ENCODE measurements around the gene TRMU. TPM values are rescaled to one million over a fixed set of nuclear protein-coding genes. Genes with fewer than 3 reads are reported as not detected.

Gene TRMU
- total and polyA plus RNA-seq, 2 experiments from 2014 or later, result 48.3 to 70.4 TPM

DNA sequence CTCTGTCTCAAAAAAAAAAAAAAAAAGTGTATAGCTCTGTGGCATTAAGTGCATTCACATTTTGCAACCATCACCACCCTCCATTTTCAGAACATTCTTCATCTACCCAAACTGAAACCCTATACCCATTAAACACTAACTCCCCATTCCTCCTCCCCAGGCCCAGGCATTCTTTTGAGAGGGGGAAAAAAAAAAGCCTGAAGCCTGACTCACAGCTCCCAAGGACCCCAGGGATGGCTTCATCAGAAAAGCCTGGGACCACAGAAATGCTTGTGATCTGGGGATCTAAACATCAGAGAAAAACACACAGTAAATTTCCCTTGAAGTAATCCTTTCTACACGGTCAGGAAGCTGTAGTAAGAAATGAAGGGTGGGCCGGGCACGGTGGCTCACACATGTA is 49.5 kb upstream of the TRMU start:
- H3K27ac ChIP-seq (ENCODE audit: low read depth), result no peak overlapping the region
- no peak overlapping the region for H3K4me3 Mint-ChIP-seq
- DNase-seq (ENCODE audit: low spot score) (no peak), ATAC-seq (no peak)
- H3K4me2 ChIP-seq, result no peak overlapping the region
- H2AFZ ChIP-seq, result no peak overlapping the region
- no peaks in the 10 kb centered on the region; the same call in 2 of the 3 replicates for H3K9me3 Mint-ChIP-seq
- TF ChIP-seq EZH2phosphoT487 (IDR thresholded peaks at IDR 0.05; ENCODE audit: unreplicated experiment) (no peak), STAT1 (IDR thresholded peaks at IDR 0.05; ENCODE audit: unreplicated experiment) (no peak), EZH2 (IDR thresholded peaks at IDR 0.05; ENCODE audit: low read depth, unreplicated experiment) (no peak), POLR2AphosphoS5 (IDR thresholded peaks at IDR 0.05; ENCODE audit: low read depth) (no peak), JUNB (IDR thresholded peaks at IDR 0.05; ENCODE audit: unreplicated experiment) (no peak), ZNF114 (CRISPR knock-in tag; IDR thresholded peaks at IDR 0.05) (no peak), NANOG (IDR thresholded peaks at IDR 0.05; ENCODE audit: borderline replicate concordance) (no peak), ZNF331 (CRISPR knock-in tag; IDR thresholded peaks at IDR 0.05; ENCODE audit: low read depth) (no peak), ETS1 (IDR thresholded peaks at IDR 0.05) (no peak), CREB1 (CRISPR knock-in tag; IDR thresholded peaks at IDR 0.05; ENCODE audit: low read depth) (no peak)
- TF ChIP-seq, protein P1, sequence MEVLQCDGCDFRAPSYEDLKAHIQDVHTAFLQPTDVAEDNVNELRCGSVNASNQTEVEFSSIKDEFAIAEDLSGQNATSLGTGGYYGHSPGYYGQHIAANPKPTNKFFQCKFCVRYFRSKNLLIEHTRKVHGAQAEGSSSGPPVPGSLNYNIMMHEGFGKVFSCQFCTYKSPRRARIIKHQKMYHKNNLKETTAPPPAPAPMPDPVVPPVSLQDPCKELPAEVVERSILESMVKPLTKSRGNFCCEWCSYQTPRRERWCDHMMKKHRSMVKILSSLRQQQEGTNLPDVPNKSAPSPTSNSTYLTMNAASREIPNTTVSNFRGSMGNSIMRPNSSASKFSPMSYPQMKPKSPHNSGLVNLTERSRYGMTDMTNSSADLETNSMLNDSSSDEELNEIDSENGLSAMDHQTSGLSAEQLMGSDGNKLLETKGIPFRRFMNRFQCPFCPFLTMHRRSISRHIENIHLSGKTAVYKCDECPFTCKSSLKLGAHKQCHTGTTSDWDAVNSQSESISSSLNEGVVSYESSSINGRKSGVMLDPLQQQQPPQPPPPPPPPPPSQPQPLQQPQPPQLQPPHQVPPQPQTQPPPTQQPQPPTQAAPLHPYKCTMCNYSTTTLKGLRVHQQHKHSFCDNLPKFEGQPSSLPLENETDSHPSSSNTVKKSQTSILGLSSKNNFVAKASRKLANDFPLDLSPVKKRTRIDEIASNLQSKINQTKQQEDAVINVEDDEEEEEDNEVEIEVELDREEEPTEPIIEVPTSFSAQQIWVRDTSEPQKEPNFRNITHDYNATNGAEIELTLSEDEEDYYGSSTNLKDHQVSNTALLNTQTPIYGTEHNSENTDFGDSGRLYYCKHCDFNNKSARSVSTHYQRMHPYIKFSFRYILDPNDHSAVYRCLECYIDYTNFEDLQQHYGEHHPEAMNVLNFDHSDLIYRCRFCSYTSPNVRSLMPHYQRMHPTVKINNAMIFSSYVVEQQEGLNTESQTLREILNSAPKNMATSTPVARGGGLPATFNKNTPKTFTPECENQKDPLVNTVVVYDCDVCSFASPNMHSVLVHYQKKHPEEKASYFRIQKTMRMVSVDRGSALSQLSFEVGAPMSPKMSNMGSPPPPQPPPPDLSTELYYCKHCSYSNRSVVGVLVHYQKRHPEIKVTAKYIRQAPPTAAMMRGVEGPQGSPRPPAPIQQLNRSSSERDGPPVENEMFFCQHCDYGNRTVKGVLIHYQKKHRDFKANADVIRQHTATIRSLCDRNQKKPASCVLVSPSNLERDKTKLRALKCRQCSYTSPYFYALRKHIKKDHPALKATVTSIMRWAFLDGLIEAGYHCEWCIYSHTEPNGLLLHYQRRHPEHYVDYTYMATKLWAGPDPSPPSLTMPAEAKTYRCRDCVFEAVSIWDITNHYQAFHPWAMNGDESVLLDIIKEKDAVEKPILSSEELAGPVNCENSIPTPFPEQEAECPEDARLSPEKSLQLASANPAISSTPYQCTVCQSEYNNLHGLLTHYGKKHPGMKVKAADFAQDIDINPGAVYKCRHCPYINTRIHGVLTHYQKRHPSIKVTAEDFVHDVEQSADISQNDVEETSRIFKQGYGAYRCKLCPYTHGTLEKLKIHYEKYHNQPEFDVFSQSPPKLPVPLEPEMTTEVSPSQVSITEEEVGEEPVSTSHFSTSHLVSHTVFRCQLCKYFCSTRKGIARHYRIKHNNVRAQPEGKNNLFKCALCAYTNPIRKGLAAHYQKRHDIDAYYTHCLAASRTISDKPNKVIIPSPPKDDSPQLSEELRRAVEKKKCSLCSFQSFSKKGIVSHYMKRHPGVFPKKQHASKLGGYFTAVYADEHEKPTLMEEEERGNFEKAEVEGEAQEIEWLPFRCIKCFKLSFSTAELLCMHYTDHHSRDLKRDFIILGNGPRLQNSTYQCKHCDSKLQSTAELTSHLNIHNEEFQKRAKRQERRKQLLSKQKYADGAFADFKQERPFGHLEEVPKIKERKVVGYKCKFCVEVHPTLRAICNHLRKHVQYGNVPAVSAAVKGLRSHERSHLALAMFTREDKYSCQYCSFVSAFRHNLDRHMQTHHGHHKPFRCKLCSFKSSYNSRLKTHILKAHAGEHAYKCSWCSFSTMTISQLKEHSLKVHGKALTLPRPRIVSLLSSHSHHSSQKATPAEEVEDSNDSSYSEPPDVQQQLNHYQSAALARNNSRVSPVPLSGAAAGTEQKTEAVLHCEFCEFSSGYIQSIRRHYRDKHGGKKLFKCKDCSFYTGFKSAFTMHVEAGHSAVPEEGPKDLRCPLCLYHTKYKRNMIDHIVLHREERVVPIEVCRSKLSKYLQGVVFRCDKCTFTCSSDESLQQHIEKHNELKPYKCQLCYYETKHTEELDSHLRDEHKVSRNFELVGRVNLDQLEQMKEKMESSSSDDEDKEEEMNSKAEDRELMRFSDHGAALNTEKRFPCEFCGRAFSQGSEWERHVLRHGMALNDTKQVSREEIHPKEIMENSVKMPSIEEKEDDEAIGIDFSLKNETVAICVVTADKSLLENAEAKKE (CRISPR knock-in tag; IDR thresholded peaks at IDR 0.05), result no peak
- TF ChIP-seq, protein P2, sequence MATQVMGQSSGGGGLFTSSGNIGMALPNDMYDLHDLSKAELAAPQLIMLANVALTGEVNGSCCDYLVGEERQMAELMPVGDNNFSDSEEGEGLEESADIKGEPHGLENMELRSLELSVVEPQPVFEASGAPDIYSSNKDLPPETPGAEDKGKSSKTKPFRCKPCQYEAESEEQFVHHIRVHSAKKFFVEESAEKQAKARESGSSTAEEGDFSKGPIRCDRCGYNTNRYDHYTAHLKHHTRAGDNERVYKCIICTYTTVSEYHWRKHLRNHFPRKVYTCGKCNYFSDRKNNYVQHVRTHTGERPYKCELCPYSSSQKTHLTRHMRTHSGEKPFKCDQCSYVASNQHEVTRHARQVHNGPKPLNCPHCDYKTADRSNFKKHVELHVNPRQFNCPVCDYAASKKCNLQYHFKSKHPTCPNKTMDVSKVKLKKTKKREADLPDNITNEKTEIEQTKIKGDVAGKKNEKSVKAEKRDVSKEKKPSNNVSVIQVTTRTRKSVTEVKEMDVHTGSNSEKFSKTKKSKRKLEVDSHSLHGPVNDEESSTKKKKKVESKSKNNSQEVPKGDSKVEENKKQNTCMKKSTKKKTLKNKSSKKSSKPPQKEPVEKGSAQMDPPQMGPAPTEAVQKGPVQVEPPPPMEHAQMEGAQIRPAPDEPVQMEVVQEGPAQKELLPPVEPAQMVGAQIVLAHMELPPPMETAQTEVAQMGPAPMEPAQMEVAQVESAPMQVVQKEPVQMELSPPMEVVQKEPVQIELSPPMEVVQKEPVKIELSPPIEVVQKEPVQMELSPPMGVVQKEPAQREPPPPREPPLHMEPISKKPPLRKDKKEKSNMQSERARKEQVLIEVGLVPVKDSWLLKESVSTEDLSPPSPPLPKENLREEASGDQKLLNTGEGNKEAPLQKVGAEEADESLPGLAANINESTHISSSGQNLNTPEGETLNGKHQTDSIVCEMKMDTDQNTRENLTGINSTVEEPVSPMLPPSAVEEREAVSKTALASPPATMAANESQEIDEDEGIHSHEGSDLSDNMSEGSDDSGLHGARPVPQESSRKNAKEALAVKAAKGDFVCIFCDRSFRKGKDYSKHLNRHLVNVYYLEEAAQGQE (IDR thresholded peaks at IDR 0.05; ENCODE audit: unreplicated experiment), result no peak
- TF ChIP-seq, protein P3, sequence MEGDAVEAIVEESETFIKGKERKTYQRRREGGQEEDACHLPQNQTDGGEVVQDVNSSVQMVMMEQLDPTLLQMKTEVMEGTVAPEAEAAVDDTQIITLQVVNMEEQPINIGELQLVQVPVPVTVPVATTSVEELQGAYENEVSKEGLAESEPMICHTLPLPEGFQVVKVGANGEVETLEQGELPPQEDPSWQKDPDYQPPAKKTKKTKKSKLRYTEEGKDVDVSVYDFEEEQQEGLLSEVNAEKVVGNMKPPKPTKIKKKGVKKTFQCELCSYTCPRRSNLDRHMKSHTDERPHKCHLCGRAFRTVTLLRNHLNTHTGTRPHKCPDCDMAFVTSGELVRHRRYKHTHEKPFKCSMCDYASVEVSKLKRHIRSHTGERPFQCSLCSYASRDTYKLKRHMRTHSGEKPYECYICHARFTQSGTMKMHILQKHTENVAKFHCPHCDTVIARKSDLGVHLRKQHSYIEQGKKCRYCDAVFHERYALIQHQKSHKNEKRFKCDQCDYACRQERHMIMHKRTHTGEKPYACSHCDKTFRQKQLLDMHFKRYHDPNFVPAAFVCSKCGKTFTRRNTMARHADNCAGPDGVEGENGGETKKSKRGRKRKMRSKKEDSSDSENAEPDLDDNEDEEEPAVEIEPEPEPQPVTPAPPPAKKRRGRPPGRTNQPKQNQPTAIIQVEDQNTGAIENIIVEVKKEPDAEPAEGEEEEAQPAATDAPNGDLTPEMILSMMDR (conservative IDR thresholded peaks at IDR 0.05; ENCODE audit: low read depth in 2 of 2), result no peak
- no peak overlapping the region for H3K4me3 ChIP-seq
- no peaks in the 10 kb centered on the region for H3K4me1 Mint-ChIP-seq
- peaks cover 12% of the 10 kb centered on the region for H3K27me3 Mint-ChIP-seq (ENCODE audit: insufficient read depth, low read depth, poor library complexity)
- no peaks in the 10 kb centered on the region for H3F3A ChIP-seq (replicated peaks; ENCODE audit: low read depth)
- peaks cover 30% of the 10 kb centered on the region for H3K36me3 Mint-ChIP-seq (ENCODE audit: low read depth)
- no peaks in the 10 kb centered on the region for H3K9me2 ChIP-seq (ENCODE audit: insufficient read depth)
- no peaks in the 10 kb centered on the region for H3K27me3 ChIP-seq (ENCODE audit: insufficient read depth)
- no peak overlapping the region for H3K27ac Mint-ChIP-seq
- H3K36me3 ChIP-seq (ENCODE audit: insufficient read depth), result peaks cover 6% of the 10 kb centered on the region; the same call in 1 of the 2 replicates
- H3K4me1 ChIP-seq (ENCODE audit: insufficient read depth), result no peaks in the 10 kb centered on the region
- H4K20me1 ChIP-seq (replicated peaks; ENCODE audit: insufficient read depth), result no peaks in the 10 kb centered on the region
- no peaks in the 10 kb centered on the region for H3K79me2 ChIP-seq (replicated peaks; ENCODE audit: insufficient read depth)

All from GM23338 (cell line).